ENCODE data around the gene MAGEF1. TPM values are rescaled to one million over a fixed set of nuclear protein-coding genes. Genes with fewer than 3 reads are reported as not detected.

MAGEF1 gene
- total and polyA plus RNA-seq, 2 donors (not counting 1 experiment from before 2014, with no cell fraction given): 9.5 to 26.2 TPM

- no peak overlapping the region for H3K9ac ChIP-seq (ENCODE audit: low read length)
- no peak overlapping the region for H3K4me2 ChIP-seq (replicated peaks; ENCODE audit: low read depth, low read length, poor library complexity, severe bottlenecking)
- Mint-ChIP-seq H3K27me3 (no peaks in the 10 kb centered on the region), H3K4me1 (peaks cover 28% of the 10 kb centered on the region), H3K4me3 (no peak overlapping the region), H3K9me3 (ENCODE audit: insufficient read depth) (no peaks in the 10 kb centered on the region), H3K27ac (no peak overlapping the region)
- TF ChIP-seq EZH2 (IDR thresholded peaks at IDR 0.05; ENCODE audit: borderline replicate concordance, insufficient read depth, low read depth, low read length, poor library complexity, severe bottlenecking) (no peak), CTCF (IDR thresholded peaks at IDR 0.05) (no peak)
- no peak overlapping the region for H3K4me3 ChIP-seq (ENCODE audit: control extremely low read depth in 1 of 5, extremely low read depth in 1 of 5, insufficient read depth in 1 of 5, low read depth in 2 of 5, low read length in 4 of 5)
- H3K27me3 ChIP-seq (replicated peaks in 1 of 4; ENCODE audit: control extremely low read depth in 1 of 4, control insufficient read depth in 3 of 4, insufficient read depth in 4 of 4, low read length in 3 of 4): no peaks in the 10 kb centered on the region
- intact Hi-C loops (cut with micrococcal nuclease): loop anchor here (5.0 kb wide), 6 partner anchors 36 to 576 kb away; partner anchors contain the start of genes ABCF3, CLCN2, EIF2B5 and POLR2H
- no peak overlapping the region for H2AFZ ChIP-seq (ENCODE audit: insufficient read depth, low read depth, low read length, poor library complexity, severe bottlenecking)
- ATAC-seq (ENCODE audit: low read depth): no peak
- peaks cover 8% of the 10 kb centered on the region for H4K20me1 ChIP-seq (ENCODE audit: control insufficient read depth, insufficient read depth, low read length, poor library complexity, severe bottlenecking)
- 100% methylated on average over 1 of the region's 2 CpGs for WGBS (ENCODE audit: insufficient coverage)
- ChIA-PET POLR2A (no interaction called here), CTCF (interaction anchor here (4.0 kb wide), 1 partner anchor 13 kb away, joined by 14 read pairs; no protein-coding TSS in a partner anchor)
- H3K79me2 ChIP-seq (ENCODE audit: control insufficient read depth, insufficient read depth, low read length): peaks cover 8% of the 10 kb centered on the region
- no peaks in the 10 kb centered on the region for H3K36me3 ChIP-seq (replicated peaks in 1 of 2; ENCODE audit: control extremely low read depth in 1 of 2, control insufficient read depth in 1 of 2, extremely low read depth in 1 of 2, insufficient read depth in 2 of 2, low read length in 1 of 2)
- H3K9me3 ChIP-seq (ENCODE audit: control extremely low read depth in 1 of 3, control insufficient read depth in 2 of 3, insufficient read depth in 1 of 3, low read length in 2 of 3): no peaks in the 10 kb centered on the region
- no peak for DNase-seq
- H3K4me1 ChIP-seq (ENCODE audit: control insufficient read depth in 2 of 2, insufficient read depth in 2 of 2, low read length in 2 of 2): peaks cover 14 to 29% of the 10 kb centered on the region in 2 donors
- H3K27ac ChIP-seq (ENCODE audit: low read length in 2 of 2): no peak overlapping the region
Measured at GRCh38 chr3:184713521-184713920, 1.7 kb upstream of the MAGEF1 start.

- Histone ChIP-seq H3K9me3 (ENCODE audit: control extremely low read depth in 1 of 3, control insufficient read depth in 2 of 3, insufficient read depth in 1 of 3, low read length in 2 of 3) (no peaks in the 10 kb centered on the region), H3K4me1 (ENCODE audit: control insufficient read depth in 2 of 2, insufficient read depth in 2 of 2, low read length in 2 of 2) (peaks cover 14 to 29% of the 10 kb centered on the region in 2 donors), H3K27me3 (replicated peaks in 1 of 4; ENCODE audit: control extremely low read depth in 1 of 4, control insufficient read depth in 3 of 4, insufficient read depth in 4 of 4, low read length in 3 of 4) (no peaks in the 10 kb centered on the region), H3K9ac (ENCODE audit: low read length) (no peak overlapping the region), H3K27ac (ENCODE audit: low read length in 2 of 2) (peak overlapping the region in 1 of 2 donors; percentile 78), H3K36me3 (replicated peaks in 1 of 2; ENCODE audit: control extremely low read depth in 1 of 2, control insufficient read depth in 1 of 2, extremely low read depth in 1 of 2, insufficient read depth in 2 of 2, low read length in 1 of 2) (no peaks in the 10 kb centered on the region), H3K4me2 (replicated peaks; ENCODE audit: low read depth, low read length, poor library complexity, severe bottlenecking) (no peak overlapping the region), H3K79me2 (ENCODE audit: control insufficient read depth, insufficient read depth, low read length) (peaks cover 12% of the 10 kb centered on the region), H2AFZ (ENCODE audit: insufficient read depth, low read depth, low read length, poor library complexity, severe bottlenecking) (no peak overlapping the region), H3K4me3 (ENCODE audit: control extremely low read depth in 1 of 5, extremely low read depth in 1 of 5, insufficient read depth in 1 of 5, low read depth in 2 of 5, low read length in 4 of 5) (no peak overlapping the region), H4K20me1 (ENCODE audit: control insufficient read depth, insufficient read depth, low read length, poor library complexity, severe bottlenecking) (peaks cover 8% of the 10 kb centered on the region)
- no peak for TF ChIP-seq EZH2 (IDR thresholded peaks at IDR 0.05; ENCODE audit: borderline replicate concordance, insufficient read depth, low read depth, low read length, poor library complexity, severe bottlenecking)
- no peak for DNase-seq
- ChIA-PET CTCF (interaction anchor here (4.0 kb wide), 1 partner anchor 14 kb away, joined by 14 read pairs; no protein-coding TSS in a partner anchor), POLR2A (no interaction called here)
- intact Hi-C loops (cut with micrococcal nuclease): loop anchor here (5.0 kb wide), 6 partner anchors 36 to 576 kb away; partner anchors contain the start of genes ABCF3, CLCN2, EIF2B5 and POLR2H
- no peaks in the 10 kb centered on the region for H3K27me3 Mint-ChIP-seq
- peaks cover 30% of the 10 kb centered on the region for H3K4me1 Mint-ChIP-seq
- WGBS (ENCODE audit: insufficient coverage): 100% methylated on average over 1 of the region's 2 CpGs
- H3K27ac Mint-ChIP-seq: peak overlapping the region; percentile 75
- no peaks in the 10 kb centered on the region for H3K9me3 Mint-ChIP-seq (ENCODE audit: insufficient read depth)
- H3K4me3 Mint-ChIP-seq: peak overlapping the region; percentile 69
- no peak for ATAC-seq (ENCODE audit: low read depth)
Measured at GRCh38 chr3:184713040-184713355, 1.1 kb upstream of the MAGEF1 start.
